ENCODE data around the gene SLC26A9. TPM values are rescaled to one million over a fixed set of nuclear protein-coding genes. Genes with fewer than 3 reads are reported as not detected.
"Not testable (repeated sequence)": the region's sequence is repeated elsewhere in the genome, so short reads cannot be mapped to it uniquely, and the experiment has no call there.

Gene SLC26A9
- polyA plus RNA-seq, 1 donor from 2014 or later: not detected

DNA sequence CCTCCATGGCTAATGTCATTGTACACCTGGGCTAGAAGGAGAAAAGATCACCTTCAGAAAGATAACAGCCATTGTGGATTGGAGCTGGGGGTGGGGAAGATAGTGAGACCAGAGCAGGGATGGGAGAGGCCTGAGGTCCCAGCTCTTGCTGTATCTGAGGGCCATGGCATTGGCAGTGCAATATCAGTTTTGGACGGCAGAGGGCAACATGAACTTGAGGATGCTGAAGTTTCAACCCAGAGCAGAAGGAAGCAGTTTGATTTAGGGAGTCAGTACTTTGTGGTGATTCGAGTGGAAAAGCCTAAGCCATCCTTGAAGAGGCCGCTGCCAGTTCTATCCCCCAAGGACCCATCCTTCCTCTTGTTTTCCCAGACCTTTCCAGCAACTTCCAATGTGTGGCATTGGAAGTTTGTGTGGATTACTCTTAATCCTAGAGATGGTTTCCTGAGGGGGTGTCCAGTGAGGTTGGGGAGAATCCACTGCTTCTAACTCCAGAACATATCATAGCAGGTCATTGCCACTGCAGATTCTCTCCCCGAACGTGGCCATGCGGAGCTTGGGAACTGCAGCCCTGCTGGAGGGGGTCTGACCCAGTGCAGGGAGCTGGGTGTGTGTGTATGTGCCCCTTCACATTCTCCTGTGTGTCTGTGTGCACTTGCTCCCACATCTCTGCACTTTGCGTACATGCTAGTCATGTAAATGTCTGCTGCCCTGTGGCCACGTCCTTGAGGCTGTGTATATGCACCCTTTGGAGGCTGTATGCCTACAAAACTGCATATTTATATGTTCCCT, 24.1 kb downstream of the SLC26A9 start:
- H3K9me3 Mint-ChIP-seq: no peaks in the 10 kb centered on the region
- H3K36me3 Mint-ChIP-seq: no peaks in the 10 kb centered on the region
- peaks cover under 1% of the 10 kb centered on the region for H3K27me3 Mint-ChIP-seq
- peaks cover 0 to 2% (median 0%) of the 10 kb centered on the region in 3 donors for H3K4me1 Mint-ChIP-seq
- no peak overlapping the region for H3K4me3 Mint-ChIP-seq
- H3K27ac Mint-ChIP-seq: no peak overlapping the region

- peaks cover 0 to 2% (median 0%) of the 10 kb centered on the region in 3 donors for H3K4me1 Mint-ChIP-seq
- no peaks in the 10 kb centered on the region for H3K9me3 Mint-ChIP-seq
- no peaks in the 10 kb centered on the region for H3K36me3 Mint-ChIP-seq
- H3K27ac Mint-ChIP-seq: no peak overlapping the region
- no peak overlapping the region for H3K4me3 Mint-ChIP-seq
- H3K27me3 Mint-ChIP-seq: peaks cover 6% of the 10 kb centered on the region
Measured at GRCh38 chr1:205917466-205918238, 25.6 kb downstream of the SLC26A9 start.

DNA sequence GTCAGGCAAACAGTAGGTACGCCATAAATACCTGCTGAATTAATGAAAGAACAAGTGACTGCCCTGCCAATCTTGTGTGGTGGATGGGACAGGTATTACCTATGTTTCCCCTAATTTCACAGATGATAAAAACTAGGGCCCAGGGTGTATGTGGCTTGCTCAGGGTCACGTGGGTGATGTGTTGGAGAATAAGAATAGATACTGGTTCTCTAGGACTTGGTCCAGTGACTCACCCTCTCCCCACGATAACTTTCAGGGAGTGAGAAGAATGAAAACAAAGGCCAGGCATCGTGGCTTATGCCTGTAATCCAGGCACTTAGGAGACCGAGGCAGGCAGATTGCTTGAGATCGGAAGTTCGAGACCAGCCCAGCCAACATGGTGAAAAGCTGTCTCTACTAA, 26.7 kb downstream of the SLC26A9 start:
- Mint-ChIP-seq H3K4me3 (no peak overlapping the region), H3K4me1 (peaks cover 0 to 2% (median 0%) of the 10 kb centered on the region in 3 donors), H3K27me3 (peaks cover 6% of the 10 kb centered on the region), H3K27ac (no peak overlapping the region), H3K36me3 (no peaks in the 10 kb centered on the region), H3K9me3 (no peaks in the 10 kb centered on the region)

DNA sequence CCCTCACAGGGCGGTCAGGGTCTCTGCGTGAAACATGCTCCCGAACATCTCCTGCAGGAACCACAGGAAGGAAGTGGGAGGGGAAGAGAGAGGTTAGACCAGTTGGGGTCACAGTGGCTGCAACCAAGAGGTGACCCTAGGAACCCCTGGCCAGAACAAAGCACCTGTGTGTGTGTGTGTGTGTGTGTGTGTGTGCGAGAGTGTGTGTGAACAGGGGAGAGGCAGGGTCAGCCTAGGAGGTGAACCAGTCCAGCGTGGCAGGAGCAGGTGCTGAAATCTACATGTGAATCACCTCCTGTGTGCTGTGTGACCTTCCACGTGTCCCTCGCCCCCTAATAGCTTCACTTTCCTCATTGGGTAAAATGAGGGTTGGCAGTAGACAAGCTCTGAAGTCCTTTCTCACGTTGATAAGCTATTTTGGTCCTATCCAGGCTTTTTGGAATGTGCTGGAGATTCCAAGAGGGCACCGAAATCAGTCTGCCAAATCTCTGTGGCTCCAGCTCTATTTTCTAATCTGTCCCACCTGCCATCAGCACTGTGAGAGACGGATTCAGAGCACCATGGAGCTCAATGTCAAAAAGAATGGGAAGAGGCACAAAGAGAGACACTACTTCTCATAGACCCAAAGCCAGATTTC, 27.8 kb downstream of the SLC26A9 start:
- peaks cover 0 to 2% (median 0%) of the 10 kb centered on the region in 3 donors for H3K4me1 Mint-ChIP-seq
- H3K36me3 Mint-ChIP-seq: no peaks in the 10 kb centered on the region
- H3K27ac Mint-ChIP-seq: no peak overlapping the region
- no peak overlapping the region for H3K4me3 Mint-ChIP-seq
- H3K9me3 Mint-ChIP-seq: no peaks in the 10 kb centered on the region
- H3K27me3 Mint-ChIP-seq: peaks cover 6% of the 10 kb centered on the region

GRCh38 chr1:205914730-205915129, 28.5 kb downstream of the SLC26A9 start:
- Mint-ChIP-seq H3K9me3 (no peaks in the 10 kb centered on the region), H3K27me3 (peaks cover 6% of the 10 kb centered on the region), H3K27ac (no peak overlapping the region)

DNA sequence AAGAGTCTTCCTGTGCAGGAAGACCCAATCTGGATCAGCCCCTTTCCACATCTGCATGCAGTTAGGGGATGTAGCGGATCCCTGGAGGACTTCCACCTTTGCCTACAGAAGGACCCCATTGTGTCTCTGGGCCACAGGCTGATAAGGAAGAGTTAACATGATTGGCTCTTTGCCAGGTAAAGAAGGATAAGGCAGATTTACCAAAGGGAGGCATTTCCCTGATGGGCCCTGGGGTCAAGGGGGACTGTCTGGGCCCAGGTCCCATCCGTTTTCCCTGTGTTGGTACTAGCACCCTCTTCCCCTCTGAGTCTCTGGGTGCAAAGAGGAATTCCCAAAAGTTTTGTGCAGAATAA, 29.1 kb downstream of the SLC26A9 start:
- Mint-ChIP-seq H3K9me3 (no peaks in the 10 kb centered on the region), H3K27me3 (peaks cover 6% of the 10 kb centered on the region), H3K36me3 (no peaks in the 10 kb centered on the region), H3K4me1 (peaks cover 0 to 2% (median 0%) of the 10 kb centered on the region in 3 donors), H3K27ac (no peak overlapping the region), H3K4me3 (no peak overlapping the region)

More at GRCh38 chr1:205914730-205915129, 28.5 kb downstream of the SLC26A9 start:
- peaks cover 0 to 2% (median 0%) of the 10 kb centered on the region in 3 donors for H3K4me1 Mint-ChIP-seq
- no peak overlapping the region for H3K4me3 Mint-ChIP-seq
- H3K36me3 Mint-ChIP-seq: no peaks in the 10 kb centered on the region

- Mint-ChIP-seq H3K27ac (no peak overlapping the region), H3K27me3 (peaks cover 6% of the 10 kb centered on the region), H3K9me3 (no peaks in the 10 kb centered on the region), H3K36me3 (no peaks in the 10 kb centered on the region), H3K4me1 (no peaks in the 10 kb centered on the region), H3K4me3 (no peak overlapping the region)
Measured at GRCh38 chr1:205913451-205914154, 29.7 kb downstream of the SLC26A9 start.

- Mint-ChIP-seq H3K9me3 (peaks cover 0 to 2% (median 0%) of the 10 kb centered on the region in 3 donors), H3K27ac (no peak overlapping the region), H3K36me3 (no peaks in the 10 kb centered on the region), H3K4me3 (no peak overlapping the region), H3K27me3 (no peaks in the 10 kb centered on the region), H3K4me1 (peaks cover 3 to 6% (median 4%) of the 10 kb centered on the region in 3 donors)
Measured at GRCh38 chr1:205907794-205908193, 35.5 kb downstream of the SLC26A9 start.

GRCh38 chr1:205905095-205905494, 38.2 kb downstream of the SLC26A9 start:
- not testable (repeated sequence) for H3K27ac Mint-ChIP-seq, H3K4me1 Mint-ChIP-seq, H3K27me3 Mint-ChIP-seq, H3K9me3 Mint-ChIP-seq, H3K36me3 Mint-ChIP-seq, H3K4me3 Mint-ChIP-seq

GRCh38 chr1:205896351-205896750, 46.9 kb downstream of the SLC26A9 start:
- H3K36me3 Mint-ChIP-seq: no peaks in the 10 kb centered on the region
- H3K27me3 Mint-ChIP-seq: peaks cover 8% of the 10 kb centered on the region
- H3K9me3 Mint-ChIP-seq: peaks cover 0 to 16% (median 3%) of the 10 kb centered on the region in 3 donors
- H3K4me3 Mint-ChIP-seq: peak overlapping the region in 1 of 4 donors; percentile 74
- peaks cover 0 to 2% (median 0%) of the 10 kb centered on the region in 3 donors for H3K4me1 Mint-ChIP-seq
- H3K27ac Mint-ChIP-seq: no peak overlapping the region

GRCh38 chr1:205894119-205894518, 49.1 kb downstream of the SLC26A9 start:
- H3K4me1 Mint-ChIP-seq, H3K27ac Mint-ChIP-seq, H3K4me3 Mint-ChIP-seq, H3K27me3 Mint-ChIP-seq, H3K36me3 Mint-ChIP-seq: not testable (repeated sequence)
- peaks cover 3 to 16% (median 3%) of the 10 kb centered on the region in 3 donors for H3K9me3 Mint-ChIP-seq

DNA sequence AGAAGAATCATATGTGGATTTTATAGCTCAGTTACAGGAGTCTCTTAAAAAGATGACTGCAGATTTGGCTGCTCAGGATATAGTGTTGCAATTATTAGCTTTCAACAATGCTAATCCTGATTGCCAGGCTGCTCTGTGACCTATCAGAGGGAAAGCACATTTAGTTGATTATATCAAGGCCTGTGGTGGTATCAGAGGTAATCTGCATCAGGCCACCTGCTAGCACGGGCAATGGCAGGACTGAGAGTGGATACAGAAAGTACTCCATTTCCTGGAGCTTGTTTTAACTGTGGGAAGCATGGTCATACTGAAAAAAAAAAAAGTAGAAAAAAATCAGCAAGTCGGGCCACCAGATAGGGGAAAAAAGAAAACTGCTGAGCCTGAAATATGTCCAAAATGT, 51.1 kb downstream of the SLC26A9 start:
- not testable (repeated sequence) for H3K36me3 Mint-ChIP-seq

GRCh38 chr1:205891481-205891880, 51.8 kb downstream of the SLC26A9 start:
- not testable (repeated sequence) for H3K36me3 Mint-ChIP-seq, H3K27me3 Mint-ChIP-seq, H3K27ac Mint-ChIP-seq, H3K4me3 Mint-ChIP-seq, H3K4me1 Mint-ChIP-seq
- H3K9me3 Mint-ChIP-seq: peaks cover 3 to 21% (median 4%) of the 10 kb centered on the region in 3 donors

More for the DNA sequence above, 51.1 kb downstream of the SLC26A9 start:
- H3K9me3 Mint-ChIP-seq: peaks cover 3 to 21% (median 4%) of the 10 kb centered on the region in 3 donors
- not testable (repeated sequence) for H3K4me1 Mint-ChIP-seq, H3K4me3 Mint-ChIP-seq, H3K27me3 Mint-ChIP-seq, H3K27ac Mint-ChIP-seq

DNA sequence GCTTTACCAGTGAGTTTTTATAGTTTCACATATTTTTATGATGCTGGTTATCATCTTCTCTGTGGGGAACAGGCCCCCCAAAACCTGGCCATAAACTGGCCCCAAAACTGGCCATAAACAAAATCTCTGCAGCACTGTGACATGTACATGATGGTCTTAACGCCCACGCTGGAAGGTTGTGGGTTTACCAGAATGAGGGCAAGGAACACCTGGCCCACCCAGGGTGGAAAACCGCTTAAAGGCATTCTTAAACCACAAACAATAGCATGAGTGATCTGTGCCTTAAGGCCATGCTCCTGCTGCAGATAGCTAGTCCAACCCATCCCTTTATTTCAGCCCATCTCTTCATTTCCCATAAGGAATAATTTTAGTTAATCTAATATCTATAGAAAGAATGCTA, 52.6 kb downstream of the SLC26A9 start:
- not testable (repeated sequence) for H3K4me3 Mint-ChIP-seq, H3K36me3 Mint-ChIP-seq, H3K27me3 Mint-ChIP-seq, H3K27ac Mint-ChIP-seq, H3K4me1 Mint-ChIP-seq
- peaks cover 3 to 13% (median 4%) of the 10 kb centered on the region in 3 donors for H3K9me3 Mint-ChIP-seq

DNA sequence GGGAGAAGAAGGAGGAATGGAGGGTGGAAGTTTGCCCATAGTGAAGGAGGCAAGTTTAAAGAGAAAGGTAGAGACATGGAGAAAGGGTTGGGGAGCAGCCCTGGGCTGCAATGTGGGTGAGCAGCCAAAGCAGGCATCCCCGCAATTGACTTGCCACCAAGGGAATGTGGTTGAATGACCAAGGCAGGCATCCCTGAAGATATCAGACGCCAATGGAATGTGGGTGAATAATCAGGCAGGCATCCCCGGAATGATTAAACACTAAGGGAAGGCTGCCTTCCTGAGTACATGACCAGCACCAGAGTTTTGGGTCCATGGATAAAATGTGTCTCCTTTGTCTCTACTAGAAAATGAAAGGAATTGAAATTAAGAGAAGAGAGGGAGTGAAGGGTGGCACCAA, 53.5 kb downstream of the SLC26A9 start:
- not testable (repeated sequence) for H3K27ac Mint-ChIP-seq, H3K4me3 Mint-ChIP-seq, H3K36me3 Mint-ChIP-seq, H3K9me3 Mint-ChIP-seq, H3K4me1 Mint-ChIP-seq, H3K27me3 Mint-ChIP-seq
